ENCODE data around the gene PTPRK. TPM values are rescaled to one million over a fixed set of nuclear protein-coding genes. Genes with fewer than 3 reads are reported as not detected.
"Not testable (repeated sequence)": the region's sequence is repeated elsewhere in the genome, so short reads cannot be mapped to it uniquely, and the experiment has no call there.

Gene PTPRK
- total RNA-seq, 1 donor from 2014 or later = 67.1 TPM

DNA sequence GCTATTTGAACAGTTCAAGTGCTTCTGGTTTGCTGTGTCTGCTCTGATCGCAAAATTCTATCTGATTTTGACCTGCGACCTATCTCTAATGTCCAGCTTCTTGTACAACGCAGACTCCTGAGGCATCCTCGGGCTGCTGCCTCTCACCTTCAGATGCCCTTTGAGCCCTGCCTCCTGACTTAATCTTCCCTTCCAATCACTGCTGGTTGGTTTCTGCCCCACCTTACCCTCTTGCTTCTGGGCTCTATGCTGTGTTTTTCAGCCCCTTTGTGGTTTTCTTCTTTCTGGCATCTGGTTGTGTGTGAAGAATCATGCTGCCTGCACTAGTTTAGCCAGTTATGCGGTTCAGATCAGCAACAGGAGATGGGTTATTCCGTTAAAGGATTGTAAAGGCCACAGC is 488.4 kb downstream of the PTPRK start:
- no peak for DNase-seq (ENCODE audit: low read depth, low spot score)

DNA sequence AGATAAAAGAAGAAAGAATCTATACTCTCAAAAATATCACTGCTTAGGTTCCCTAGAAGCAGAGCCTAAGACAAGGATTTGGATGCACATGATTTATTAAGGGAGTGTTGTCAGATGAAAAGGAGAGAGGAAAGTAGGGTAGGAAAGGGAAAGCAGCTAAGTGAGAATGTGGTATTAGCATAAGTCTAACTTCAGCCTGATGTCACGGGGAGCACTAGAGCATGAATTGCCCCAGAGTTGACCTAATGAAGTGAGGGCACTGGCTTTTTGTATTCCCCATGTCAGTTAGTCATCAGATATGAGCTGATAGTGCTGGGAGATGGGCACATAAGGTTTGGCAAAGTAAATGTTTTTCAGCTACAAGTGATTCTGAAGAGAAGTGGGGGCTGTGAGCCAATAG is 490.6 kb downstream of the PTPRK start:
- DNase-seq (ENCODE audit: low read depth, low spot score) = no peak

DNA sequence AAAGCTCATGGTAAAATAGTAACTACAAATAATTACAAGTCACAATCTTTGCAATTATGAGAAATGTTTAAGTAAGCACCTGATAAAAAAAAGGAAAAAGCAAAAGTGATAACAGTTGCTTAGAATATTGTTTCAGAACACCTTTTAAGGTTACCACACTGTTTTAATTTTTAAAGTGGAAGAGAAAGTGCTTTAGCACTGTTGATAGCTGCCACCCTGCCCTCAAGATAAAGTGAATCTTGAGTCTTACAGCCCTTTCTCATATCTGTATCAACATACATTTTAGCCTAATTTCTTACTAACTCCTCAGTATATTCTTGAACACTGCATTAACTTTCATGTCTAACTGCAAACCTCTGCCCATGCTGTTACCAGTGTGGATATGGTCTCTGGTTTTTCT is 492.2 kb downstream of the PTPRK start:
- DNase-seq (ENCODE audit: low read depth, low spot score) = no peak

DNA sequence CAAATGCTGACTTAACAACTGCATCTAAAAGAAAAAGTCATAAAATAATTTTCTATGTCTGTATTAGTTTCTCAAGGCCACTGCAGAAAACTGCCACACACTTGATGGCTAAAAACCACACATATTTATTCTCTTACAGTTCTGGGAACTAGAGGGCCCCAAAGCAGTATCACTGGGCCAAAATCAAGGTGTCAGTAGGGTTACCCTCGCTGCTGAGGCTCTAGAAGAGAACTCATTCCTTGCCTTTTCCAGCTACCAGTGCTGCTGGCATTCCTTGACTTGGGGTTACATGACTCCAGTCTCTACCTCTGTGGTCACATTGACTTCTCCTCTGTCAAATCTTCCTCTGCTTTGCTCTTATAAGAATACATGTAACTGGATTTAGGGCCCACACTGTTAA is 494.9 kb downstream of the PTPRK start:
- DNase-seq (ENCODE audit: low read depth, low spot score) = no peak

DNA sequence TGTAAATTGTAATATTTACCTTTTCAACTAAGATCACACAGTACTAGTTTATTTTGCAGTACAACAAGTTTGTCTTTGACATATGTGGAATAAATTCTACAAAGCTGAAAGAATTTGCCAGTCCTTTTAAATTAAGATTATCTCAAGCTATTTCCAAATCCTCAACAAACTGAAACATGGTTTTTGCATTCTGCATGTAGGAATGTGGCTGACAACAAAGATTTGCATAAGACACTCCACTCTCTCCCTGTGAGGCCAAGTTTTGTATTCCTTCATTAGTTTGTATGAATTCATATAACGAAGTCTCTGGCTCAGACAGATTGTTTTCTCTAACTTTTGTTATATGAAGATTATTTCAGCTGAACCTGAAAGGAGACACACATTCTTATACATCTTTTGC is 495.4 kb downstream of the PTPRK start:
- no peak for DNase-seq (ENCODE audit: low read depth, low spot score)

DNA sequence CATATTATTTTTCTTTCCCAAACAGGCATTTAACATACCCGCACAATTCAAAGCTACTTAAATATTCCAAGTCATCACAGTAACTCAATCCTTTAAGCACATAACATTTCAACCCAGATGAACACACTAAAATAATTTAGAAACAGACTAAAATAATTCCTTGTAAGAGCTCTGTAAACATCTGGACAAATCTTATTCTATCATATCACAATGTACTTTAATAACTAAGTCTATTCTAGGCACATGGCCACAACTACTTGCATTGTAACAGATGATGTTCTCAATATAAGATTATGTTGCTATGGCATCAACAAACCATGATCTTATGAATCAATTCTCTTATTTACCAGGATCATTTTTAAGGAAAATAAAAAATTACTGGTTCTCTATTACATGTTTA is 496.4 kb downstream of the PTPRK start:
- DNase-seq (ENCODE audit: low read depth, low spot score) = no peak

DNA sequence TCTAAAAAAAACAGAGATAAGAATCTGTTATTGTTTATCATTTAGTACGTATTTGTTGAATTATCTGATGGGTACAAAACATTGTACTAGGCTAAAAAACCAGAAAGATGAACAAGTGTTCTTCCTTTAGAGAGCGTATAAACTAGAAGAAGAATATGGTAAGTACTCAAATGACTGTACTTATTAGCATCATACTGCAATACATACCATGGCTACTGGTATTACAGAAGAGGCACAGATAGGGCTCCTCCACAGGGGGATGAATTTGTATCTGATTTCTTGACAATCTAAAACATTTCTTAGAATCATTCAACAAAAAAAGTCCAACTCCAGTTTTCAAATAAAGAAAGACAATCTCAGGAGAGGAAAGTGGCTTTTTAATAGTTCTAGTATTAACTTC is 501.6 kb downstream of the PTPRK start:
- no peak for DNase-seq (ENCODE audit: low read depth, low spot score)

DNA sequence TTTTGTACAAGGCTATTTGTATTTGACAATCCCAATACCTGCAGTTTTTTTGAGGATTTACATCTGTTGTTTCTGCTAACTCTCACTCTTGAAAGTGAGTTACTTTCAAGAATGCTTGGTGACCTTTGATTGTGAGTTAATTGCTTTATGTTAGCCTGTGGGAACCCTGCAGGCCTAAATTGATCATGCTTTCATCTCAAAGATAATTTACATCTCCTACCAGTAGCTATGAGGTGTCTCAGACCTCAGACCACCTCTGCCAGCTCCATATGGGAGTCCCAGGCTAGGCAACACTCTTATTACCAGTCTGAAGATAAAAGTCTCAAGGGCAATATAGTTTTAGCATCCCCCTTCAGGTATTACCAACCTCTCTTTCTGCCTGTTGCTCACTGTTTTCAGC is 503.1 kb downstream of the PTPRK start:
- DNase-seq (ENCODE audit: low read depth, low spot score) = no peak

DNA sequence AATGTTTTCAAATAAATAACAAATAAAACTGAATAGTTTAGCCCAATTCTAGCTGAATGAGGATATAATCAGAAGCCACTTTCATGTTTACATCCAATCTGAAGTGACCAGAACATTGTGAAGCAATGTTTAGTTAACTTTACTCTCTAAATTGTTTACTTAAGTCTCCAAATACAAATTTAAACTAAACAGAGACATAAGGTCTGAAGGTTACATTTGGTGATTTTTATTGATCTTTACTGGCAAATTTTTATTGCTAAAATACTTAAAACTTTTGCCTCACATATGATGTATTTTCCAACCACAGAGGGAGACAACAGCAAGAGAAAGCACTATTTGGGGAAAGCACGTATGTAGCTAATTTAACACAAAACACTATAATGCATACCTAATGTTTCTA is 512.7 kb downstream of the PTPRK start:
- no peak for DNase-seq (ENCODE audit: low read depth, low spot score)

DNA sequence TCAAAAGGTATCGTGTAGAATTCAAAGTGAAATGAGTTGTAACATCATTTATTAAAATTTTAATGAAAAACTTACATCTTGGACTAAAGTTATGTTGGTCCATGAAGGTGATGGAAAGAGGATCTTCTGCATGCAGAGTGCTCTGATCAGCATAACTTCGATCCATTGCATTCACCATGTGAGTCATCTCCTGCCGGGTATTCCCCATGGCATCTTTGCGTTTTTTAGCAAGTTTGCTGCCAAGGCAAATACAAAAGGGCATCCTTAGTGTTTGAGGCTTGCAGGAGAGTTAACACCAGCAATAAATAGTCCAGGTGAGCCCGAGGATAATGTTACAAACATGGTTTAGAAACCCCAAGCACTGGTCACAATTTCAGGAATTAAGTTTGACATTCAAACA is 515.4 kb downstream of the PTPRK start:
- DNase-seq (ENCODE audit: low read depth, low spot score) = no peak

DNA sequence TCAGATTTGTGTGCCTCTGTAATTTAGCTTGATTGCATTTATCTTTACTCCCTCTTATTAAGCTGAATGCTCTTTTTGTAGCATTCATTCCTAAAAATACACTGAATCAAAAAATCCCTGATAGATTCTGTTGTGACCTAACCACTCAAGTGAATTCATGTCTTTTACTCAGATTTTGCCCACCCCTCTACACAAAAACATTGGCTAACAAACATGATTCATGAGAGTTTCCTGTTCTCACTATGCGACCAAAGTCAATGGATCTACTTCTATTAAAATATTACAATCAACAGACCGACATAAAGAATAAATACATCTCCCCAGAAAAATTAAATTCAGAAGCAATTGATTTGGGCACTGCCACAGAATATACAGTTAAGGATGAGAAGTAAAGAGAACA is 520.0 kb downstream of the PTPRK start:
- DNase-seq (ENCODE audit: low read depth, low spot score) = no peak

DNA sequence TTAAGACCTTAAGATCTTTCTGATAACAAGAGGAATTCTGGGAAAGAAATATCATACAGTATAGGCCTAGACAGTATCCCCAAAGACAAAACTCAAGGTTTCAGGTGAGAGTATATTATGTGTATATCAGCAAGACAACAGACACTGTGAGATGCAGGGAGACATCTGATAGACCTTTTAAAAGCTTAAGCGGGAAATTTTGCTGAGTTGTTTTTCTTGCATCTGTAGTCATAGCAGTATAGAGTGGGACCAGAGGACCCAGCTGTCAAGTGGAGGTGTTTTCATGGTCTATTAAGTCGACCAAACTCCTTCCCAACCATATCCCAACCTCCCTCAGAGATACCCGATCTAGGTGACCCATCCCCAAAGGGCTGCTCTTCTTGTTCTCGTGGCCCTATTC is 521.4 kb downstream of the PTPRK start:
- DNase-seq (ENCODE audit: low read depth, low spot score) = no peak

DNA sequence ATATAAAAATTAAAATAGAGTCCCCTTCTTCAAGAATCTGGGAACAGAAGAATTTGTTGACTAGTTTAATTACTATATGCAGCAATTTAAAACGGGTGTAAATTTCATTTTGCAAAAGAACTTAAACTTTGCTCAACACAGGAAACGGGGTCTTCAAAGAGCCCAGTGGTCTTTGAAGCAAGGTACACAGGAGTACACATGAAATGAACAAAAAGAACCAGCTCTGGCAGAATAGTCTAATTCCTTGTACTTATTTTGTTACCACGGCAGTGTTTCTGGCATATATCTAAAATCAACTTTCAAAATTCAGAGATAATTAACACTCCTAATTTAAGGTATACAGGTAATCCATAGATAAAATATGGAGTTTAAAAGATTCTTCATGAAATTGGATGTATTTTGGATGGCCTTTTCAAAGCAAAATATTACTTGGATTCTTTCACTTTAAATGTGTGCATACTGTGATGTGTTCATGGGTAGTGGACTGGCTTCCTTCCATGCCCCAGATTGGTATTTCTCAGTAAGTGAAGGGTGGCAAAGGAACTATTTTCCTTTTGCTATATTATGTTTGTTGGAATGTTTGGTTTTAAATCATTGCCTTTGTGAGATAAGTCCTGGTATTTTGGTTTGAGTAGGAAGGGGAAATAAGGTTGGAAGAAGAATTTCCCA is 522.8 kb downstream of the PTPRK start:
- no peak for DNase-seq (ENCODE audit: low read depth, low spot score)

DNA sequence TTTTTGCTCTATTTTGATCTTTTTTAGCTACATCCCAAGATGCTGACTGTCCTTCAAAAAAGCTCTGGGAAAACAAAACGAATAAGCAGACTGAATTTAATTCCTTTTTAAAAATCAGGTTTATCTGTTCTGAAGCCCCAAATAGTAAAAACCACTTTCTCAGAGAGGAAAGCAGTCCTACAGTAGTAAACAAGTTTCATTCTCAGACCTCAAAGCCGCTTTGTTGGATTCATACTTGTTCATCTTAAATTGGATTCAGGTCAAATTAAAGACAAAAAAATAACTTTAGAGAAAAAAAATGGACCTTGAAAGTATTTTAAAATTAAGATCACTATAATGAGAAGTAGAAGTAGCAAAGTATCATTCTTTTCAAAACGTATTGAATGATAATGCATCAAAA is 523.5 kb downstream of the PTPRK start:
- DNase-seq (ENCODE audit: low read depth, low spot score) = no peak

DNA sequence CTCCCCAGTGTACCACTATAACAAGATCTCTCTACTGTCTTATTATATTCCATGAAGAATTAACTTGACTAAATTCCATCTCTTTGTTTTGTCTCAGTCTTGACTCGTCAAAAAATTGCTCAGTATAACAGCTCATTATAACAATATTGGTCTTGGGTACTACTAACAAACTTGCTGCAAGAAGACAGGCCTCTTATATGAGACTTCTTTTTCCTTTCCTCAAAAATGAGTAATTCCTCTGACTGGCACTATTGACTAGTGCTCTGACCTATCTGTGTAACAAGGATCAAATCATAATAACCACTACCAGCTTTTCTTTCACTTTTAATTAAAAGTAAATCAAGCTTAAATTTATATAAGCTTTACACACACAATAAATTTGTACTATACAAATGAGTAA is 528.3 kb downstream of the PTPRK start:
- no peak for DNase-seq (ENCODE audit: low read depth, low spot score)

DNA sequence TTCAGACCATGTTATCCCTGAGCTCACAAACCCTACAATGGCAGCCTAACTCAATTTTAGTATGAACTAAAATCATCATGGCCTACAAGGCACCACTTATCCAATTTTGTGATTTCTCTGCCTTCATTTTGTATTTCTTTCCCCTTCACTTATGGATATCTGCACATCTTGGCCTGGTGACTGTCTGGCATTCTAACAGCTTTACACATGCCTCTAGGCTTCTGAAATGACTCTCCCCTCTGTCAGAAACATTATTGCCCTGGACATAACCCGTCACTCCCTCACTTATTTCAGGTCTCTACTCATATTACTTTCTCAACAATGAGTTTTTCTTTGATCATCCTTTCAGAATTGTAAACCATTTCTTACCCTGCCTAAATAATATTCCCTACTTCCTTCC is 530.3 kb downstream of the PTPRK start:
- no peak for DNase-seq (ENCODE audit: low read depth, low spot score)

DNA sequence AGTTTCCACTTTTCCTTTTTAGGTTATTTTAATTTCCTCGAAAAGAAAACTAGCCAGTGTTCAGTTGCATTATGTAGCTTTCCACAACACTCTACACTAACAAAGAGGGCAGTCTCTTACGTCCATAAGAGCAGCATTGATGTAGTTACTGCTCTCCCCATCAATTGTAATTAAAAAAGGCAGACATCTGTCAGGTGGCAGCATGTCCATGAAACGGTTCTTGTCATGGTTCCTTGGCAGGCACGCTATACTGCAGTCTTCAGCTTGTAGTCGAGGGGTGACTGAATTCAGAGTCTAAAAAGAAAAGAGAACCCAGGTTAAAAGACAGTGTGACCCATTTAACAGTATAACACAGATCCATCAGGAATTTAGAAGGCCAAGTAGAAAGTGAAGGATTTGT is 539.4 kb downstream of the PTPRK start:
- DNase-seq (ENCODE audit: low read depth, low spot score) = no peak

DNA sequence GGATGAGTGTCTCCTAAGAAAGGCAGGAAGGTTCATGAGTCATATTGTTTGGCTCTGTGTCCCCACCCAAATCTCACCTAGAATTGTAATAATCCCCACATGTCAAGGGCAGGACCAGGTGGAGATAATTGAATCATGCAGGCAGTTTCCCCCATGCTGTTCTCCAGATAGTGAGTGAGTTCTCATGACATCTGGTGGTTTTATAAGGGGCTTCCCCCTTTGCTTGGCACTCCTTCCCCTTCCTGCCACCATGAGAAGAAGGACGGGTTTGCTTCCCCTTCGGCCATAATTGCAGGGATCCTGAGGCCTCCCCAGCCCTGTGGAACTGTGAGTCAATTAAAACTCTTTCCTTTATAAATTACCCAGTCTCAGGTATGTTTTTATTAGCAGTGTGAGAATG is 542.2 kb downstream of the PTPRK start:
- DNase-seq (ENCODE audit: low read depth, low spot score) = not testable (repeated sequence)

DNA sequence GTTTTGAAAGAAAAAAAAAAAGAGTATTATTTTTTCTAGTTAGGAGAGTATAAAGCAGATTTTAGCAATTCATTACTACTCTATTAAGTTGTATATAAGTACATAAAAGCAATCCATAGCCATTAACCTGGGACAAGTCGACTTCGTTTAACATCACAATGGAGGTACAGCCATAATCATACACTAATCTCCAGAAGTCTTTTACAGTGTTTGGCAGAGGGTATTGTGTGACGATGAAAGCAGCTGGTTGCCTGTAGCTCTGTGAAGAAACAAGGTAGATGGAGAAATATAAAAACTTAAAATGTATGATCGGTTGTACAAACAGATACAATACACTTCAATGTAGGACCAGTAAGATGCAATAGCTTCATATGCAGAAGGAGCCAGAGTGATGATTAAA is 543.6 kb downstream of the PTPRK start:
- DNase-seq (ENCODE audit: low read depth, low spot score) = no peak

DNA sequence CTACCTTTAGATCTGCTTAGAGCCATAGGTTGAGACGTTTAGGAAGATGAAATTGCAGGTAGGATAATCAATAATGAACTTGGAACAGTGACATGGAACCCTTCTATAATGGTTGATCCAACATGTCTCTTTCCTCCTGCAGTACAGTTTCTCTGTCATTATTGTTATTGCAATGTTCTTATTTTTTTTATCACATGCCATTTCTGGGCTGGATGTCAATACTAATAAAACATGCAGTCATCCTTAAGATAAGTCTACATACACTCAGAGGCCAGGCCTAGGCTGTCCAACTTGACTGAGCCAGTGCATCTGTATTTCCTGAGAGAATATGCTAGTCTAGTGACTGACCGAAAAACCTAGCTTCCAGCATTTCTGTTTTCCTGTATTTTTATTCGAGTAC is 544.3 kb downstream of the PTPRK start:
- no peak for DNase-seq (ENCODE audit: low read depth, low spot score)

DNA sequence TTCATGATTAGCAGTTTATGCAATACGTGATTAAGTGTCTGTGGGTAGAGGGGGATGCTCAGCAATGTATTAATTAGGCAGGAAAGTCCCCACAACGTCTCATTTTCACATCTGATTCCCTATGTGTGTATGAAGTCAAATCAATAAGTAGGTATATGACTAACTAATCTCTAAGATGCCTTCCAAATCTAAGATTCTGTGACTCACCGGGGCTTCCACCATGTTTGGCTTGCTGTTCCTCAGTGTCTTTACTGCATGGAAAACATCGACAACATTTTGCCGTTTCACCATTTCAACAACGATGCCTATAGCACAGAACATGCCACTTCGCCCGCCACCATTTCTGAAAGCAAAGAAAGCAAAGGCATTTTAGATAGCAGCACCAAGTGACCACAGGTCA is 547.6 kb downstream of the PTPRK start:
- DNase-seq (ENCODE audit: low read depth, low spot score) = no peak

DNA sequence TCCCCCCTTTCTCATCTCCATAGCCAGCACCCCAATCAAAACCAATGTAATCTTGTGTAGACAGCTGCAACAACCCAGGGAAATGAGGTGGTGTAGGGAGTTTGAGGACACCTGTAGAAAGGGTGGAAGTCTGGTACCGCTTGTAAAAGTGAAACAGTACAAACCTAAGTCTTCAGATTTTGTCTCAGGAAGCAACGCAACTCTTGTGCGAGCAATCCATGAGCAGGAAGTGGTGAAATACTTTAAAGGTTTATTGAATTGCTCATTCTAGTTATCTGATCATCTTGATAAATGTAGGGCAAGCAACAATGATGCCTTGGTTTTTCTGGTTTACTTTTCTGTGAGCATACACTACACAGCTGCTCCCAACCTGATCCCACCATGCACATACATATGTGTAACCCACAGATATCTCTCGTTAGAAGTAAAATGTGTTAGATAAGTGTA is 548.4 kb downstream of the PTPRK start:
- no peak for DNase-seq (ENCODE audit: low read depth, low spot score)

DNA sequence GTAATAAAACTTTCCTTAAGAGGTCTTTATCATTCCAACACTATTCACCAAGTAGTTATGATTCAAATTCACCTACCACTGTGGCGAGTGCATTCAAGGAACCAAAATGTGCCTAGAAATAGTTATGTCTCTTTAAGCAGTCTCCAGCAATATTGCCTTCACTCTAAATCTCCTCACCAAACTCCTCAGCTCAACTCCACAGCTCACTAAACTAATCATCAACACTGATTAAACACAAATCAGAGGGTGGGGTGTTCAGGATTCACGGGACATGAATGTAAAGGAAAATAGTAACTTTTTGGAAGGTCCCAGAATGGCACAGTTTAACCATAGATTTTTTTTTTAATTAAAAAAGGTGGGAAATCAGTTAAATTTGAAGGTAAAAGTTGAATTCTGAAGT is 549.0 kb downstream of the PTPRK start:
- DNase-seq (ENCODE audit: low read depth, low spot score) = no peak

DNA sequence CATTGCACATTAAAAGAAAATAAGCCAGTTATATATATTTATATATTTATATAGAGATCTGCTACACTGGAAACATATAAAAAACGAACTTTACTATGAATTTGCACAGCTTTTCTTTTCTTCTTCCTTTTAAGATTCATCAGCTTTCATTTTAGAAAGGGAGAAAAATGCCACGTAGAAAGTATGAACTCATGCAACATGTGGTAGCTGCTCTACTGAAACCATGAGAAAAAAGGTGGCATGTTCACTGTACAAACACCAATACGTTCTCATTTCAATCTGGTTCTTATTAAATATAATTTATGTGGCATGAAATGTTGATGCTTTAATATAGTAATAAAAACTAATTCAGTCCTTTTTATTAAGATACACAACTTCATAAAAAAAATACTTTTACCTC is 550.7 kb downstream of the PTPRK start:
- DNase-seq (ENCODE audit: low read depth, low spot score) = no peak
